HFFc6 (cell line): ENCODE results near the gene RNU4-1. TPM values are rescaled to one million over a fixed set of nuclear protein-coding genes. Genes with fewer than 3 reads are reported as not detected.
"Not testable (repeated sequence)": the region's sequence is repeated elsewhere in the genome, so short reads cannot be mapped to it uniquely, and the experiment has no call there.

Experiments used
- DNase-seq: peaks from one replicate; pipeline ENCODE4 v3.0.0-alpha.2; 2018
- H3K27ac Mint-ChIP-seq: 2 replicates; pipeline ENCODE4 v1.8.0; 2020; ENCODE audit warnings: mild to moderate bottlenecking, mixed read lengths
- H3K27me3 Mint-ChIP-seq: 2 replicates; pipeline ENCODE4 v1.8.0; 2021; ENCODE audit warnings: mild to moderate bottlenecking, moderate library complexity, mixed read lengths; ENCODE audit not compliant: insufficient read depth
- H3K36me3 Mint-ChIP-seq: 2 replicates; pipeline ENCODE4 v1.8.0; 2021; ENCODE audit warnings: low read depth, mixed read lengths
- H3K4me1 Mint-ChIP-seq: 2 replicates; pipeline ENCODE4 v1.8.0; 2020; ENCODE audit warnings: low read depth, mixed read lengths
- H3K4me3 Mint-ChIP-seq: 2 replicates; pipeline ENCODE4 v1.8.0; 2020; ENCODE audit warnings: mild to moderate bottlenecking, moderate library complexity, mixed read lengths
- H3K9me3 Mint-ChIP-seq: 2 replicates; pipeline ENCODE4 v1.8.0; 2020; ENCODE audit warnings: mild to moderate bottlenecking, mixed read lengths
- CTCF ChIP-seq: fragments of 200-600 bp; sonication (generic); IDR thresholded peaks from 2 replicates; pipeline ENCODE4 v1.5.0; 2021; ENCODE audit warnings: antibody characterized with exemption, mild to moderate bottlenecking
- long read RNA-seq: library from polyadenylated mRNA; unstranded; transcript quantifications from one replicate; pipeline ENCODE4 v2.0.0, GENCODE V29; 2019
- total RNA-seq, 6 experiments: library from RNA; stranded (reverse); fragmentation: NEBNext Ultra II Directional; extraction: Animal tissue kit (Norgen Biotek cat#: 25700); gene quantifications; 2 replicates in 1 of 6; 3 replicates in 5 of 6; pipeline ENCODE4 v1.2.3, GENCODE V29; 2021

The RNU4-1 gene
- 1,000 to 10,000 TPM in 4 of 6 experiments, 100 to 1,000 TPM in 2; 766 to 1,512 (median 1,200) TPM for total RNA-seq
- long read RNA-seq, result 0 reads

- no peak within 1 kb of the TSS for H3K4me3 Mint-ChIP-seq
- no peaks in the 10 kb centered on the region for H3K36me3 Mint-ChIP-seq
- H3K27ac Mint-ChIP-seq, result no peak within 1 kb of the TSS
- H3K27me3 Mint-ChIP-seq, result peaks cover 6% of the 10 kb centered on the region
- no peak for TF ChIP-seq CTCF
- H3K4me1 Mint-ChIP-seq, result no peaks in the 10 kb centered on the region; the same call in none of the 2 replicates
- H3K9me3 Mint-ChIP-seq, result no peaks in the 10 kb centered on the region
- DNase-seq, result peak; percentile 98
Measured at GRCh38 chr12:120292661-120293531, at the start of gene RNU4-1. Gene RNU4-1 (minus strand): TSS chr12:120293237.

DNA sequence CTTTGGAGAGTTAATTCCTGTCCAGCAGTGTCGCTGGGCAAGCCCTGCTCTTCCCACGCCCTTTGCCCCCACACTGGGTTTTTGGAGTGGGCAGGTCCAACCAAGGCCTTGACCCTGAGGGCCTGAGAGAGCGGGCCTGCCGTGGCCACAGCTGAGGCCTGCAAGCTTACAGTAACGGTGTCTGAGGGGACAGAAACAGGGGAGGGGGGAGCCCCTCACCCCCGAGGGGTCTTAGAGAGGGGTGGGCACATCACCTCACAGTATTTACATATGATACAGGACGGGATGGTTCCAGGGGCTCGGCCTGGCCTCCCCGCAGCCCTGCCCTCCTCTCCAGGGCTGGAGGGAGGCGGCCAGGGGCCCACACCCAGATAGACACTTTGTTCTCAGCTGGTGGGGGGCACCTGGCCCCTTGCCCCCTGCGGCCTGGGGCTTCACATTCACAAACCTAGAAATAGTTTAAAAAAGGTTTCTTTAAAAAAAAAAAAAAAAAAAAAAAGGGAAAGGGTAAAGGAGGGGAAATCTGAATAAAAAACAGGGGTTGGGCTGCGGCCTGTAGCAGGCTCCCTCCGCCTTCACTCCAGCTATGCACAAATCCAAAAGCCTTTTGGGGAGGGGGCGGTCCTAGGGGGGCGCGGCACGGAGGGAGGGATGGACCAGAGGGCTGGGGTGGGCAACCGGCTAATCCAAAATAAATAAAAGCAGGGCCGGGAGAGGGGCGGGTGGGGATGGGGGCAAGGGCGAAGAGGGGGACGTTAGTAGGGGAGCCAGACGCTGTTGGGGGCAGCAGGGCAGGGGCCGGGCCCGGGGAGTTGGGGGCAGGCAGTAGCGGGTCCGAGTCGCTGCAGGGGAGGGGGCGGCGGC lies 49.4 kb upstream of the RNU4-1 start:
- no peak overlapping the region for H3K27ac Mint-ChIP-seq
- DNase-seq, result no peak
- peaks cover 7% of the 10 kb centered on the region for H3K36me3 Mint-ChIP-seq
- no peaks in the 10 kb centered on the region for H3K4me1 Mint-ChIP-seq
- peaks cover 12% of the 10 kb centered on the region for H3K9me3 Mint-ChIP-seq
- no peak for TF ChIP-seq CTCF
- H3K27me3 Mint-ChIP-seq, result peaks cover 21% of the 10 kb centered on the region
- no peak overlapping the region for H3K4me3 Mint-ChIP-seq

DNA sequence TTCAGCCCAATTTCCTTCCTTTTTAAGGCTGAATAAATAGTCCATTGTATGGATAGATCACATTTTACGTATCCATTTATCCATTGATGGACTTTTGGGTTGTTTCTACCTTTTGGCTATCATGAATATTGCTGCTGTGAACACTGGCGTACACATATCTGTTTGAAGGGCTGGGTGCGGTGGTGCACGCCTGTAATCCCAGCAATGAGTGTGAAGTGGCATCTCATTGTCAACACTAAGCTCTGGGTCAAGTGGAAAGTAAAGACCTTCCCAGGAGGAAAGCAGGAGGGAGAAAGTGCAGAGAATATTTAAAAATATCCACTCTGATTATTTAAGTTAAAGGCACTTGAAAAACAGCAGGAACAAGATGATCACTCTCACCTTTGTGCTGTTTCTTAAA lies 46.2 kb upstream of the RNU4-1 start:
- H3K4me3 Mint-ChIP-seq, result no peak overlapping the region
- DNase-seq, result no peak
- H3K27ac Mint-ChIP-seq, result no peak overlapping the region
- peaks cover 8% of the 10 kb centered on the region for H3K36me3 Mint-ChIP-seq
- peaks cover 19% of the 10 kb centered on the region for H3K27me3 Mint-ChIP-seq
- TF ChIP-seq CTCF, result no peak
- no peaks in the 10 kb centered on the region for H3K4me1 Mint-ChIP-seq
- H3K9me3 Mint-ChIP-seq, result peaks cover 23% of the 10 kb centered on the region

DNA sequence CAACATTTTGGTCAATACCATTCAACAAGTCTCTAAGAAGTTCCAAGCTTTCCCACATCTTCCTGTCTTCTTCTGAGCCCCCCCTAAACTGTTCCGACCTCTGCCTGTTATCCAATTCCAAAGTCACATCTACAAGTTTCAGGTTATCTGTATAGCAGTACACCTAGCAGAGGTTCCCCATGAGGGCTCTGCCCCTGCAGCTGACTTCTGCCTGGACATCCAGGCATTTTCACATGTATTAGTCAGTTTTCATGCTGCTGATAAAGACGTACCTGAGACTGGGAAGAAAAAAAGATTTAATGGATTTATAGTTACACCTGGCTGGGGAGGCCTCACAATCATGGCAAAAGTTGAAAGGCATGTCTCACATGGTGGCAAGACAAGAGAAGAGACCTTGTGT lies 44.7 kb upstream of the RNU4-1 start:
- Mint-ChIP-seq H3K27me3 (peaks cover 26% of the 10 kb centered on the region), H3K9me3 (peaks cover 23% of the 10 kb centered on the region), H3K4me1 (no peaks in the 10 kb centered on the region), H3K27ac (no peak overlapping the region), H3K36me3 (peaks cover 8% of the 10 kb centered on the region), H3K4me3 (no peak overlapping the region)
- DNase-seq, result no peak
- no peak for TF ChIP-seq CTCF

- peaks cover 23% of the 10 kb centered on the region for H3K9me3 Mint-ChIP-seq
- H3K4me1 Mint-ChIP-seq, H3K27ac Mint-ChIP-seq, H3K4me3 Mint-ChIP-seq, DNase-seq, H3K36me3 Mint-ChIP-seq: not testable (repeated sequence)
- H3K27me3 Mint-ChIP-seq, result peaks cover 30% of the 10 kb centered on the region
Measured at GRCh38 chr12:120336392-120336791, 43.4 kb upstream of the RNU4-1 start.
